ENCODE results near the gene SCAMP3. TPM values are rescaled to one million over a fixed set of nuclear protein-coding genes. Genes with fewer than 3 reads are reported as not detected.
A peak's percentile ranks its signal among the peaks of the same experiment; 100 is the strongest.

The SCAMP3 gene
- total RNA-seq, 1 donor from 2014 or later, result 130 TPM

DNA sequence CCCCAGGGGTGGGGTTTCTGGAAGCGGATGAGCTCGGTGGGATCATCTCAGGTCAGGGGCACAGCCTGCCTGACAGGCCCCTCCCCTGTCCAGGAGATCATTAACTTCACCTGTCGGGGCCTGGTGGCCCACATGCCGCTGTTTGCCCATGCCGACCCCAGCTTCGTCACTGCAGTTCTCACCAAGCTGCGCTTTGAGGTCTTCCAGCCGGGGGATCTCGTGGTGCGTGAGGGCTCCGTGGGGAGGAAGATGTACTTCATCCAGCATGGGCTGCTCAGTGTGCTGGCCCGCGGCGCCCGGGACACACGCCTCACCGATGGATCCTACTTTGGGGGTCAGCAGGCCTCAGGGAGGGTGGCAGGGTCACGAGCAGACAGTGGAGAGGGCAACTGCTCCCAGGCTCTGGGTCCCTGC lies 23.5 kb upstream of the SCAMP3 start:
- DNase-seq (ENCODE audit: low read depth), result no peak

GRCh38 chr1:155285063-155285462 lies 22.9 kb upstream of the SCAMP3 start:
- DNase-seq (ENCODE audit: low read depth), result no peak

DNA sequence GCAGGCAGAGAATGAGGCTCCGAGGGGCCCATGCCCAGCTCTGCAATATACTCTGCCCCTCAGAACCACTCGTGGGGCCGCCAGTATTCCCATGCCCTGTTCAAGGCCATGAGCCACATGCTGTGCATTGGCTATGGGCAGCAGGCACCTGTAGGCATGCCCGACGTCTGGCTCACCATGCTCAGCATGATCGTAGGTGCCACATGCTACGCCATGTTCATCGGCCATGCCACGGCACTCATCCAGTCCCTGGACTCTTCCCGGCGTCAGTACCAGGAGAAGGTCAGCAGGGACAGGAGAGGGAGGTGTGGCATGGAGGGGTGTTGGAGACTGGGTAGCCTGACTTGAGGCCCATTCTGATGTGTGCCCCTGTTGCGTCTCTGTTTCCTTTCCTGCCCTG lies 22.3 kb upstream of the SCAMP3 start:
- DNase-seq (ENCODE audit: low read depth), result no peak

DNA sequence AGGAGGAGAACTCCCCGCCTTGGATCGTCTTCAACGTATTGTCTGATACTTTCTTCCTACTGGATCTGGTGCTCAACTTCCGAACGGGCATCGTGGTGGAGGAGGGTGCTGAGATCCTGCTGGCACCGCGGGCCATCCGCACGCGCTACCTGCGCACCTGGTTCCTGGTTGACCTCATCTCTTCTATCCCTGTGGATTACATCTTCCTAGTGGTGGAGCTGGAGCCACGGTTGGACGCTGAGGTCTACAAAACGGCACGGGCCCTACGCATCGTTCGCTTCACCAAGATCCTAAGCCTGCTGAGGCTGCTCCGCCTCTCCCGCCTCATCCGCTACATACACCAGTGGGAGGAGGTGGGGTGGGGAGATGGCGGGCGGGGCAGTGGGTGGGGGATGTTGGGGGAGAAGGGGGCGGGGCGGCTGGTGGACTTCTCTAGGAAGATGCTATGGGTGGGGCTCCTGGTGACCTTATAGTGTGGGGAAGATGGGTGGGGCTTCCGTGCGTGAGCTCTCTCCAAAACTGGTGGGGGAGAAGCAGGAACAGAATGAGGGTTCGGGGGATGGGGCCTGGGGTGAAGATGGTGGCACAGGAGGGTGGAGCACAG lies 20.4 kb upstream of the SCAMP3 start:
- no peak for DNase-seq (ENCODE audit: low read depth)

GRCh38 chr1:155279268-155279667 lies 17.1 kb upstream of the SCAMP3 start:
- no peak for DNase-seq (ENCODE audit: low read depth)

- DNase-seq (ENCODE audit: low read depth), result no peak
These were observed 16.6 kb upstream of the SCAMP3 start for GRCh38 chr1:155278689-155279160.

GRCh38 chr1:155277902-155278688 lies 15.9 kb upstream of the SCAMP3 start:
- peak; percentile 51 for DNase-seq (ENCODE audit: low read depth)

GRCh38 chr1:155277070-155277901 lies 15.1 kb upstream of the SCAMP3 start, which contains the start of gene HCN3:
Gene HCN3, plus strand, starts transcription at chr1:155277463. Its CDS starts 128 bp downstream, at chr1:155277591.
- peak; percentile 97 for DNase-seq (ENCODE audit: low read depth)

DNA sequence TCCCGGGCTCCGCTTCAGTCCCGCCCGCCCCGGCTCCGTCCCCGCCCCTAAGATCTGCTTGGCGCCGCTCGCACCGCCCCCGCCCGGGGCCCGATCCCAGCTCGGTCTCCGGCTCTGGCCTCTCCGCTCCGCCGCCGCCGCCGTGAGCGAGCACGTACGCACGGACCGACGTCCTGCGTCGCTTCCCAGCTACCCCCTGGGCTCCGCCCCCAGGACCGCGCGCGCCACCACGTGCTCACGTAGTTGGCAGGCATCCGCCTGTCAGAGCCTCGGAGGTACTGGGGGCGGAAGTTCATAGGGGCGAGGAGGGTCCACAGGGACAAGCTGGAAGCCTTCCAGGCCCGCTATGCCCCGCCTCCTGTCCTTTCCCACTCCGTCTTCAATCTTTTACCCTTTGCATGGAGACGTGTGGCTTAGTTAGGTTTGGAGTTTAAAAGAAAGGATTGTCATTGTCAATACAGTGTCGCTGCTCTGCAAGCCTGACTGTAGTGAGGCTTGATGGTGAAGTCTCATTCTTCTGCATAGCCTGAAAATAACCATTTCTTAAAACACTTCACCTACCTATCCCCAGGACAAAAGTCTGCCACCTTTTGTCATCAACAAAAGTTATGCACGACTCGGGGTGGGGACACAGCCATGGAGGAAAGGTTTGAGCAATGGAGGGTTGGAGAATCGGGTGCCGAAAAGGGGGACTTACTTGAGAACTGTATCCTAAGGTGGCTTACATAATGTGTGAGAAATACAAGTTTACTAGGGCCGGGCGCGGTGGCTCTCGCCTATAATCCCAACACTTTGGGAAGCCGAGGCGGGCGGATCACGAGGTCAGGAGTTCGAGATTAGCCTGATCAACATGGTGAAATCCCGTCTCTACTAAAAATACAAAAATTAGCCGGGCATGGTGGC lies 11.4 kb upstream of the SCAMP3 start, which contains the start of gene CLK2:
Gene CLK2 (minus strand): TSS at position 162 of the 903 bp plus-strand sequence. CDS start 2,527 bp downstream, outside the sequence.
- DNase-seq (ENCODE audit: low read depth), result peak; percentile 95

GRCh38 chr1:155272466-155273342 lies 10.5 kb upstream of the SCAMP3 start:
- DNase-seq (ENCODE audit: low read depth), result peak; percentile 45

DNA sequence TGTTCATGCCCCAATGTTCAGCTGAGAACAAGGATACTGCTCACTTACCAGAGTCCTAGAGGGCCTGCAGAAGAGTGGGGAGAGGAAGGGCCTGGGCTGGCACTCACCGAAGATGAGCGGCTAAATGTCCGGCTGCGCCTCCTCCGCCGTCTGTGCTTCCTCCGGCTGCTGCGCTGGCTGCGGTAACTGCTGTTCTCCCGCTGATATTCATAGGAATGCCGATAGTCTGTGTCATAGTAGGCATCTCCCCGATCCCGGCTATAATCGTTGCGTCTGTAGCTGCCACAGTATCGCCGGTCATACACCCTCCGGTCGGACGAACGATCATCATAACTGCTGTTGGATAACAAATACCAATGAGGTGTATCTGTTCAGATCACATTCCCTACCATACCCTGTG lies 7.2 kb upstream of the SCAMP3 start:
- DNase-seq (ENCODE audit: low read depth), result no peak

DNA sequence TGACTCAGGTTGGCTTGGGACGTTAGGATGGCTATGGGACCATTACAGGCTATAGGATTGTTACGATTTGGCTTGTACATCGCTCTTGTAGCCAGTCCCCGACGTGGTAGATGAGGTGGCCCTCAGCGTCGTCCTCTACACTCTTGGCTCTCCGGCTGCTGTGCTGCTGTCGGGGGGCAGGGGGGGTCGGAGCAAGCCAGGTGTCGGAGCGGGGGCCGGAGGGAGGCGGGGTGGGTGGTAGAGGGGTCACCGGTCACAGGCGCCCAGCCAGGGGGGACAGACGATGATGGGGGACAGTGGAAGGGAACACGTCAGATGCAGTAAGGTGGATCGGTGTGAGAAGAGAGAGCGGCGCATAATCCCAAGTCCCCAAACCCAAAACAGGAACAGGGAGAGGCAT lies 6.5 kb upstream of the SCAMP3 start:
- DNase-seq (ENCODE audit: low read depth), result no peak

- DNase-seq (ENCODE audit: low read depth), result peak; percentile 54
These were observed 5.2 kb upstream of the SCAMP3 start for GRCh38 chr1:155267373-155267772.

DNA sequence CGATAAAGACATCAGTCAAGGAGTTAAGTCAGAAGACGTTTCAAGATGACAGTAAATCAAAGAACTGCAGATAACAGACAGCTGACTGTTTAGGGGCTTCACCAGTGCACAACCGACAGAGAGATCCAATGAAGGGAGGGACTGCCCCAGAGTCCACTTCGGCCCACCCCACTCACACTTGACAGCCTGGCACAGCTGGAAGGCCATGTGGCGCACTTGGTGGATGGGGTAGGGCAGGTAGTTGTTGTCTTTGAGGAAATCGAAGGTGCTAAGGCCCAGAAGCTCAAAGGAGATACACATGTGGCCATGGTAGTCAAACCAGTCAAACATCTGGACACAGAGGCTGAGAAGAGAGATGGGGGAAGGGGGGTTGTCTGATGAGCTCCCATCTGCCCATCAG lies 4.4 kb upstream of the SCAMP3 start:
- DNase-seq (ENCODE audit: low read depth), result no peak

- no peak for DNase-seq (ENCODE audit: low read depth)
These were observed 907 bp upstream of the SCAMP3 start for GRCh38 chr1:155263067-155263466.

DNA sequence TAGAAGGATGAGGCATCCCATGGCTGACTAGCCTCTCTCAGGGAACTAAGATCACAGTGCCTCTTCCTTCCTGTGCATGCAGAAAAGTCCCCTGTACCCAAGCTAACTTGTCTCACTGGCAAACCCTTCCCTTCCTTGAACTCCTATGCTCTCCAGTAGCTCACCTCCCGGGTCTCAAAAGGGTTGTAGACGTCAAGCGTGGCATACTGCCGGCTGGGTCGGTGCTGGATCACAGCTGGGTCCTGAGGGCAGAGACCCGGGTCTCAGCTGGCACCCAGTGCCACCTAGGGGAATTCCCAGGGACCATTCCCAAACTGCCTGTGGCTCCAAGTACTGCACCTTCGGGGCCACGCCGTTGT lies 688 bp downstream of the SCAMP3 start:
- DNase-seq (ENCODE audit: low read depth), result no peak

- no peak for DNase-seq (ENCODE audit: low read depth)
These were observed 1.9 kb downstream of the SCAMP3 start for GRCh38 chr1:155260276-155260675.

DNA sequence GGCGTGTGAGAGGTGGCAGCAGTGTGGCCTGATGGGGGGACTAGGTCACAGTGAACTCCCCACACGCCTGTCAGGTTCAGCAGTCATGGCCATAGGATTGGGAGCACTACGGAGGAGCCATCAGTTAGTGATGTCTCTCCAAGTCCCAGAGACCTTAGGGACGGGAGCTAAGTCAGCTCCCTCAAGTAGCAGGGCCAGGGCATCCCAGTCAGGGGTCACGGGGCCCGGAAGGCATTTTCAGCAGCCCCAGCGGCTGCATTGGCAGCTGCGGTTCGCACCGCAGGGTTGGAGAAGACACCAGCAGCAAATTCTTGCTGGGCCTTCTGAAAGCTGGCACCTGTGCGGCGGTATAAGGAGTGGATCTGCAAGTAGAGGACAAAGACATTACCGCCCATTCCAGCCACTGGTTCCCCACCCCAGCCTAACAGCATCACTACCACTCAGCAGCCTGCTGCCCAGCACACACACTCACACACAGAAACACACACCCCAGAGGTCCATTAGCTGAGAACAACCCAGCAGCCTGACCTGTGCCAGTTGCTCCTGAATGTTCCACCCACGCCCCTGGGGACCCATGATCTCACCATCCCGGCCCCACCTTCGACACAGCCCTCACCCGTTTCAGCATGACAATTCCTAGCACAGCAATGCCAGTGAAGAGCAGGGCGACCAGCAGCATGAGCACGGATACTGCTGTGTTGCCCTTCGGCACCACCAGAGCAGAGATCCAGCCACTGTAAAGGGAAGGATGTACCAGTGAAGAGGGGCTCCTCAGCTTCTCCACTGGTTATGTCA lies 5.9 kb downstream of the SCAMP3 start:
- DNase-seq (ENCODE audit: low read depth), result peak; percentile 40

Data from myocyte (in vitro differentiated cells).